HG03039 (cell line): ENCODE data around the gene RNF112.

ENCODE experiments used
- ATAC-seq: cut with Tn5 transposase; IDR thresholded peaks from one replicate; pipeline ENCODE4 v1.9.1; 2021; ENCODE audit warnings: mild to moderate bottlenecking, moderate library complexity; ENCODE audit not compliant: unreplicated experiment

Gene RNF112

DNA sequence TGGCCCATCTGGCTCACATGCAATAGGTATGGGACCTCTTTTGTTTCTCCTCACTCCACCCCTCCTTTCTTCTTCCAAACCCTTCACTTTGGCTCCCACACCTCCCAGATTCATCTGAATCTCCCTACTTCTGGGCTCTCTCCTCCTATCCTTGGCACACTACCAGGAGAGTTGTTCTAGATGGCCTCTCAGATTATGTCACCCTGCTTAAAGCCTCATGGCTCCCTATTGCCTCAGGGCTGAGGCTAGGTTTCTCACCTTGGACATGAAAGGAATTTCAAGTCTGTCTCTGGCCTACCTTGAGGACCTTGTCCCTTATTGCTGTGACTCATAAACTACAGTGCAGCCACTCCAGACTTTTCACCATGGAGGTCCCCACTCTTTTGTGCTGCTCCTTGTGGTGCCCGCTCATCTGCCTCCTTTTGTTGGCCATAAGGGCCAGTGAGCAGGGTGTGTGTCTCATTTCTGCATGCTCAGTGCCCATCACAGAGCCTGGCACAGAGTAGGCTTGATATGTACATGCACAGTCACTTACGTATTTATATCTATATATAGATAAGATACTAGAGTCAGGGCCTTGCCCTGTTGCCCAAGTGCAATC lies 23.0 kb upstream of the RNF112 start:
- ATAC-seq = no peak

DNA sequence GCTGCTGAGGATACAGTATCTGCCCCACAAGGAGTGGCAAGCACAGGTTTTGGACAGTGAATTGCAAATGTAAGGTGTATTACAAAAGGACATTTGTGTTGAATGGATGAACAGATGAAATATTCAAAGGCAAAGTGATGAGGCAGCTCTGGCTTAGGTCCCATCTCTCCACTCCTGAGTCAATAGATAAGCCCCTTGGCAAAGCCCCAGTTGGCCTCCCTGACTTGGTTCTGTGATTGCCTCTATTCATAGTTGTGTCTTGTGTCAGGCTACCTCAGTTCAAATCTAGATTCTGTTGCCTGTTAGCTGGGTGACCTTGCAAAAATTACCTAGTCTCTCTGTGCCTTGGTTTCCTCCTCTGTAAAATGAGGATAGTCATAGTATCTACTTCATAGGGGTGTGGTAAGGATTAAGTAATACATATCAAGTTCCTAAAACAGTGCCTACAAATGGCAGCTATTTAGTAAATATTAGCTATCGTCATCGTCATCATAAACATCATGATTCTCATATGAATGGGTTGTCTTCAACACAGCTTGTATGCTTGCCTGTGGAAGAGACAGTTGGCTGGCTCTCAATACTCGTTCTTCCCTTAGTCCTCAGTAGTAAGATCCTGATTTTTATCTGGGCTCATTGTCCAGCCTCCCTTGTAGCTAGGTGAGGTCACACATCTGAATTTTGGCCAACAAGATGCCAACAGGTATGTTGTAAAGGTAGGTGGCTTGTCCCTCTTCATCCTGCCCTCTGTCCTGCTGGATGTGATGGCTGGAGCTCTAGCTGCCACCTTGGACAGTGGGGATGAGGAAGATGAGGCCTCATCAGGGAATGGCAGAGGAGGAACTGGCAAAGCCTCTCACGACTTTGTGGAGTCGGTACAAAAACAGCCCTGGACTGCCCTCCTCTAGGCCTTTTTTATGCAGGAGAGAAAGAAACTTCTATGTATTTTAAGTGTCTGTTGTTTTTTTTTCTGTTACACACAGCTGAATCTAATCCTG lies 21.9 kb upstream of the RNF112 start:
- ATAC-seq = no peak

DNA sequence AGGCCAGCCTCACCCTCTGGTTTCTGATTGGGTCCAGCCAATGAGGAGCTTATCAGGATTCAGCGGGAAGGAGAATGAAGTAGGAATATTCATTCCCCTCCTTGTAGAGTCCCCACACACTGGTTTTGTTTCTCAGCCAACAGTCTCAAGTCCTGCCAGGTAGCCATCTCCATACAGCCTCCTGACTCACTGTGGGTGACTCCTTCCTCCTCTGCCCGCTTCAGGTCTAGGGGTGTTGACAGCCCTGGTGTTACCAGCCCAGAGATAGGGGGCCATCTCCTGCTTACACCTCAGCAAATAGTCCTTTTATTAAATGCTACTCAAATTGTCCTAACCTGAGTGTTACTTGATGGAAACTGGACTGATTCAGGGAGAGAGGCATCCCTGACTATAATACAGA lies 20.1 kb upstream of the RNF112 start:
- ATAC-seq = no peak

DNA sequence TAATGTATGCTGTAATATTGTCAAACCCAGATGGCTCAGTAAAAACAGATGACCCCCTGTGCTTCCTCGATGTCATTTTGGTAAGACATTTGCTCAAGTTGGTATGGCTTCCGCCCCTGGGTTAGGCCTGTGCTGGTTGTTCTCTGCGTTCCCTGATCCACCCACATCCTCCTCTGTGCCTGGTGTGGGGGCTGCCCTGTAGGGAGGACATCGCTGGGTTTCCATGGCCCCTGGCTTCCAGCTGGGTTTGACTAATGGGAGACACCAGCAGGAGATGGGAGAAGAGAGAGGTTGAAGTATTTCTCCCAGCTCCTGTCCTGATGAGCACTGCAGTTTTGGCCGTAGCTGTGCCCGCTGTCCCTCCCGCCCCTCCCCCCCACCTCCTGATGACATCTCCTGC lies 19.6 kb upstream of the RNF112 start:
- ATAC-seq = no peak

DNA sequence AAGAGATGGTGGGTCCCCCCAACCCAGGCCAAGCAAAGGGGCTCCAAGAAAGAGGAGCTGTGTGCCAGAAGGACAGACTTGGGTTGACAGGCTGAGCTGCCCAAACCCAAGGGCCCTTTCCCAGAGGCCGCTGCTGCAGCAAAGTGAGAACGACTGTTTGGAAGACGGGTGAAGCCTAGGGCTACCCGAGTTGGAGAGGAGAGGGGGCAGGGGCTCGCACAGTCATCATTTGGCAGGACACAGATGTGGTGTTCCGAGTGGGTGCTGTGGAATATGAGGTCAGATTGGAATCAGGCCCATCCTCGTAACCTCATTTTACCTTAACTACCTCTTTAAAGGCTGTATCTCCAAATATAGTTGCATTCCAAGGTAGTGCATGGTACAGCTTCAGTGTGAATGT lies 18.7 kb upstream of the RNF112 start:
- no peak for ATAC-seq

DNA sequence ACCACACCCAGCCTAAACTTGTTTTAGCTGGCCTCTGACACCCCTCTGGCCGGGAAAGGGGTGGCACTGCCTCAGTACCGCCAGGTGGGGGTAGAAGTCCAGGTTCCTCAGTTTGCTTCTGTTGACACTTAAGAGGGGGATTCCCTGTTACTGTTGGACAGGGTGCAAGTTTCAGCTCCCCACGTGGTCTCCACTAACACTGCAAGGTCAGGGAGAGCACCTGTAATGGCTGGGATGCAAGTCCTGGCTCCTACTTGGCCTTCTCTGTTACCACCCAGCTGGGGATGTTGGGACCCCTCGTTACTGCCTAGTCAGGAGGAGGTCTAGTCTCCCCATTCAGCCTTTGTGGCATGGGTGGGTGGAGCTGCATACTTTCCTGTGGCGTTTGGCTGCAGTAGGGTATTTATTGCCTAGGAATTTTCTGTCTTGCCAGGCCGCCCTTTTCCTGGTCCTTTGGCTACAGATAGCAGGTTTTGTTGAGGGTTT lies 13.4 kb upstream of the RNF112 start:
- no peak for ATAC-seq

DNA sequence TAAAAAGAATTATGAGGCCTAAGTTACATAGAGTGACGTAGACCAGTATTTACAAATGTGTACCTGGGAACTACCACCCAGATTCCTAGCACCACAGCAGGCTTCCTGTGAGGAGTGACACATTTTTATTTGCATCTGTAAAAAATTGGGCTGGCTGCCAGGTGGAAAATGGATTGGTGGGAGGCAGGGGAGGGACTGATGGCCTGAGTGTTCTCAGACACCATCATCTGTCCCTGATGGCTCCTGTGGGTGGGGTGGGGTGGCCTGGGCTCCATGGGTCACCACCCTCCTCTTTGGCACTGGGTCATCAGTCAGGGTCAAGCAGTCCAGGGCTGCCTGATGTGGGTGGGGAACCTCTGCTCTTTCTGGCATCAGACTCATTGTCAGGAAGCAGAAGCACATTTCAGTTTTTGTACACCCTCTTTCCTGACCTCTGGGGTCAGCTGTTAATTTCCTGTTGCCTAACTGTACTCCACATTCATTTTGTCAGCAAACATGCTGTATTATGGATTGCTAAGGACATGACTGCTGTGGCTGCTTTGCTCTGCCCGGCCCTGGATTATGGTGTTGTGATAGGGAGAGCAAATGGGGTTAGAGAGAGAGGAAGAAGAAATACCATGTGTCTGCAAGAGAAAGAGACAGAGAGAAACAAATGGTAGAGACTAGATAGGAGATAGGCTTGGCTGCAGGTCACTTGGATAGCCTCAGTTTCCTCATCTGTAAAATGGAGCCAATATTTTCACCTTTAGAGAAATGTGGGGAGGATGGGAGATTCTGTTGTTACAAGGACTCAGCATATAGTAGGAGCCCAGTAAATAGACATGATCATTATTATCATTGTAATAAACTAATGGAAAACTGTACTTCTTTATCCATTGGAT lies 12.5 kb upstream of the RNF112 start:
- no peak for ATAC-seq

DNA sequence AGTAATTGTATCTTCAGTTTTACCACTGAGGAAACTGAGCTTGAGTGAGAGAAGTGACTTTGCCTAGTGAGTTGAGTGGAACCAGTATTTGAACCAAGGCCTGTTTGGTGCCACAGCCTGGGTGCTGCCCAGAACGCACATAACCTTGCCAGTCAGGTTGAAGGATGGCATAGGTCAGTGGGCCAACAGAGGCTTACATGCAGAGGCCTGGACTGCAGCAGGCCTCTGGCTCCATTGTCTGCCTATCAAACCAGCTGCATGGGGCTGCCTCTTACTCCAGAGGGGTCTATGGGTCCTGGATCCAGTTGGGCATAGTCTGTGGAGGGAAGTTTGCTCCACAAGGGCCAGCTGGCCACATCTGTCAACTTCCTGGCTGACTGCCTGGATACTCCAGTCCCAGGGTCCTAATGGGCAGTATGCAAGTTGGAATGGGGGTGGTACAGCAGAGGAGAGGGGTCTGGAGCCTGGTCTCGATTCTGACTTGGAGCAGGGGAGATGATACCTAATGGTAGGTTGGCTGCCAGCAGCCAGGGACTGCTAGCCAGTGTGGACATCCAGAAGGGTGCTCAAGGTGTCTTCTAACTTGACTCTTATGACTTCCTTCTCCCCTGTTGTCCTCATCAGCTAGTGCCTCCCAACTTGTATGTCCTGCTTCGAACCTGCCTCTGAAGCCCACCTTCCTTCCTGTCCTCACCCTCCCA lies 11.1 kb upstream of the RNF112 start:
- ATAC-seq = no peak

DNA sequence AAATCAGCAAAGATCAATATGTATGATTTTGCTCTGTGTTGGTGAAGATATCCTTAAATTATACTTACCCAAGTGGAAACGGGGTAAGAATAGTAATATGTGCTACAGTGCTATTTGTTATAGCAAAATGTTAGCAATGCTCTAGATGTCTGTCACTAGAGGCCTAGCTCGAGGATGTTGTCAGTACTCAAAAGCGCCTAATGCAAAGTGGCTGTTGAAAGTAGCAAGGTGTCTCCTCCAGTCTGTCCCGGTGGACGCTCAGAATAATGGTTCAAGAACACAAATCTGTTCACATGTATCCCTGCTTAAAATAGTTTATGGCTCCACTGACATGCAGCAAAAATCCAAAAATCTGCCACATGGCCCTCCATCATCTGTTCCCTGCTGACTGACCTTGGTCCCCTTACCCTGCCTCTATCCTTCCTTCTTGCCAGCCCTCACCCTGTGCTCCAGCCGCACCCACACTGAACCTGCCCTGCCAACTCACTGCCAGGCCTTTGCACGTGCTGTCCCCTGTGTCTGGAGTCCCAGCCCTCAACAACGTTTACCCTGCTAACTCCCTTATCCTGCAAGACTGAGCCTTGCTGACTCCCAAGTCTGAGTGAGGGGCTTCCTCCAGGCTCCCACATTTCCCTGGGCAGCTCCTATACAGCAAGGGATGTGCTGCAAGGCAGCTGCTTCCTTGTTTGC lies 9.6 kb upstream of the RNF112 start:
- no peak for ATAC-seq

DNA sequence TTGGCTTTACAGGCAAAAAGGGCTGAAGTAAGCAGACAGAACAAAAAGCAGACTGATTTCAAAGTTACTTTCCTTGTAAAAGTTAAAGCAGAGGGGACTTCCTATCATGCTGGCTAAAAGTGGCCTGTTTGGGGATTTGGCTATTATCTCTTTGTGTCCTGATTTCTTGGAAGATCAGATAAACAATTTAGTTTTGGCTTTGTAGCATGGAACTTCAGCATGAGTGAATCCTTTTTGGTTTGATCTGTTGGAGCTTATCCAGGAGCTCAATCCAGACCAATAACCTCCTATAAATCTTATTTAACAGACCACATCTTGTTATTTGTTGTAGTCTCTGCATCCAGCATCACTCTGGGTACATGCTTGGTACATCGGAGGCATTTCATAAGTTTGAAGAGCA lies 8.9 kb upstream of the RNF112 start:
- ATAC-seq = no peak

DNA sequence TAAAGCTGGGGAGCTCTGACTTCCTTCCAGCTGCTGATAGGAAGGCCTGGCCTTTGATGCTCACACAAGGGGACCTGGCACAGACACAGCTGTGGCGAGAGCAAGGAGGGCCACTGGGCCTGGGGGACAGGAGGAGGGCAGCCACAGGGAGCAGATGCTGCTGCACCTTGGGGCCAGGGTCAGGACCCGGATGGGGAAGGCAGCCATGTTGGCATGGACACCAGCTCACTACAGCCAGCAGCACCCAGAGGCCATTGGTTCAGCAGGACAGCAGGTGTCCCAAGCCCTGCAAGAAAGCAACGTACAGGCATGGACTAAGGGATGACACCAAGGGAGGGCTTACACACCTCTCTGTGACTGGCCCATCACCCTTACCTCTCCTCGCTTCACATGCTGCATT lies 8.0 kb upstream of the RNF112 start:
- ATAC-seq = no peak

DNA sequence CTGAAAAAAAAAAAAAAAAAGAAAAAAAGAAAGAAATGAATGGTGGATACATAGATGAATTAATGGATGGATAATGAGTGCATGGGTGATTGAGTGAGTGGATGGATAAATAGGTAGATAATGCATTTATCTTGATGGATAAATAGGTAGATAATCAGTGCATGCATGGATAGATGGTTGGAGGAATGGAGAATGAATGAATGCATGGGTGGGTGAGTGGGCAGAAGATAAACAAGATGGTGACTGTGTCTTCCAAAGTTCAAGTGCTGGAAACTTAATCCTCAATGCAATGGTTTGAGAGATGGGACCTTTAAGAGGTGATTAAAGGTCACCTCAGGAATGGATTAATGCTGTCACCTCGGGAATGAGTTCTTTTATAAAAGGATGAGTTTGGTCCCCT lies 6.8 kb upstream of the RNF112 start:
- no peak for ATAC-seq

DNA sequence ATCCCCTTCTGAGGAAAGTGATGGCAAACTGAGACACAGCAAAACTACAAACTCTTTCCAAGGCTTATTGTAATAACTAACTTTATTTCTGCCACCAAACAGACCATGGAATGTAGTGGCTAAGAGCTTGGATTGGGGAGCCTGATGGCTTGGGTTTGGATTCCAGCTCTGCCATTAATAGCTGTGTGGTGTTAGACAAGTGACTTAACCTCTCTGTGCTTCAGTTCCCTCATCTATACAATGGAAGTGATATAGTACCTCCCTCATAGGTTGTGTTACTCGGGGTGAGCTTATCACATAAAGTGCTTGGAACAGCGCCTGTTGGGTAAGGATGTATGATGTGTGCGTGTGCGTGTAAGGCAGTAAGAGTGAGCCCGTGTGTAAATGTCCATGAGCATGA lies 5.9 kb upstream of the RNF112 start:
- no peak for ATAC-seq

DNA sequence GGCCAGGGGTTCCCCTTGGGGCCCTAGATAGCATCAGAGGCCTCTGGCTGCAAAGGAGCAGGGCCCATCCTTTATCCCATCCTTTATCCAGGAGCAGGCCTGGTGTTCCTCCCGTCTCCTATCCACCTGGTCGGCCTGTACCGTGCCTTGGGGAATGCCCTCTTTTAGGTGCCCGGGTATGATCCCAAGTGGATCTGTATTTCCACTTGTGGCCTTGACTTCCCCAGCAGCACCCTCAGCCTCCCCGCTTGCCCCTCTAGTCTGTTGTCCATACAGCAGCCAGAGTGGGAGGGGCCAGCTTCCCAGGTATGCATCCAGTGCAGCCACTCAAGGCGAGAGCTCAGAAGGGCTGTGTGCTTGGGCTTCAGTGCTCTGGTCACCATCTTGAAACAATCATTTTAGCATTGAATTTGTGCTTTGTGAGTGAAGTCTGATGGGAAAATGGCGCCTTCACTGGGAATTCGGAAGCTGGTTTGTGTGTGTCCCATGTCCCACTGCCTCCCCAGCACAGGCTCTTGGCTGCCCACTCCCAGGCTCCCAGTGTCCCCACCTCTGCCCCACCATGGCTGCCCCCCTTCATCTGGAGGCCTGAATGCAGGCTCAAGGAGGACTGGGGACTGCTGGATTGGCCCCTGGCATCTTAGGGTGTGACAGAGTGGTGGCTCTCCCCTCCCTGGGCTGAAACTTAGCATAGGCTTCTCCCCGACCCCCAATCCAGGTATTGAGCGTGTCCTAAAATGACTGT lies 3.3 kb upstream of the RNF112 start:
- ATAC-seq = no peak

DNA sequence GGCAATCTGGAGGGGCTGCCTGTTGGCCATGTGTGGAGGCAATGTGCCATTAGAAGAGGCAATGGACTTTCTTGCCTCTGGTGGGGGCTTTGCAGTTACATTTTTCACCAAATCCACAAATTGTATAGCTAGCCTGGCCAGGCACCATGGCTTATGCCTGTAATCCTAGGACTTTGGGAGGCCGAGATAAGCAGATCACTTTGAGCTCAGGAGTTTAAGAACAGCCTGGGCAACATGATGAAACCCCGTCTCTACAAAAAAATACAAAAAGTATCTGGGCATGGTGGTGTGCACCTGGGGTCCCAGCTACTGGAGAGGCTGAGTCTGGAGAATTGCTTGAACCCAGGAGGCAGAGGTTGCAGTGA lies 2.7 kb upstream of the RNF112 start:
- ATAC-seq = no peak

DNA sequence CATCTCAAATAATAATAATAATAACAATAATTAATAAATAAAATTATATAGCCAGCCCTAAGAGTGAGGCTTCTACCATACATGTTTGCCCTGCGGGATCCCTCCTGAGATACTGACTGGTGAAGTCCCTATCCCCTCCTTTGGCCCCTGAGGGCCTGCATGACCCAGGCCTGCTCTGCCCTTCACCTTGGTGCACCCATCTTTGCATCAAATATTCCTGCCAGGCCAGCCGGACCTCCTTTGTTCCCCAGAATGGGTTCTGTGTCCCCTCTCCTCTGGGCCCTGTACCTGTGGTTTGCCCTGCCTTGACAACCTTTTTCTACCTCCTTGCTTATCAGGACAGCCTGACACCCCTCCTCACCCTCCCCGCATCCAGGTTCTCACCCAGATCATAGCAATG lies 2.0 kb upstream of the RNF112 start:
- ATAC-seq = no peak

DNA sequence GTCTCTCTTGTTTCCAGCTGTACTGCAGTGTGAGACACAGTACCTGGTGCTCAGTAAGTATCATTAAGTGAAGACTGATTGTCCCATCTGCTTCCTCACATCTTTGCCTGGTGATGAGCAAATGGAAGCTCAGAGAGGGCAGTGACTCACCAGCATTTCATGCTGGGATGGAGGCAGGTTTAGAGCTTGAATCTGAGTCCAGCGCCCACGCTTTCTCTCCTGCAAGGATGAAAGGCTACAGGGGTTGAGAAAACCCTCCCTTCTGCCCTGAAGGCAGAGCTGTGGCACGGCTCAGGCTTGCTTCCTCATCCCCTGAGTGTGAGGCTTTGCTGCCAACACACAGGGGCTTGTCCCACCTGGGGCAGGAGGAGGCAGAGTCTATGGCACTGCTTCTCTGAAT lies 1.5 kb upstream of the RNF112 start:
- ATAC-seq = no peak

DNA sequence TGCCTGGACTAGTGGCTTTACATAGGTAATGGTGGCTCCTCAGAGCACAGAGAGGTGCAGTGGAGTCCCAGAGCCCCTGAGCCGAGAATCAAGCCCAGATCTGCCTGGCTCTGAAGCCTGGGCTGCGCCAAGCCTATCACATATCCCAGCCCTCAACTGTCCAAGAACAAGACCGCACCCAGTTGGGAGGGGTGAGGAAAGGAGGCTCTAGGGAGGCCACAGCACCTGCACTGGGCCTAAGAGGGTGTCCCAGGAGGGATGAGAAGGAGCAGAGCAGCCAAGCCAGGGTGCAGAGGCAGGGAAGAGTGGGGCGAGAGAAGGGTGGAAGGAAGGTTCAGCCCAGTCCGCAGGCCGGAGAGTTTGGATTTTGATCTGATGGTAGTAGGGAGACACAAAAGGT lies 941 bp upstream of the RNF112 start:
- ATAC-seq = no peak

DNA sequence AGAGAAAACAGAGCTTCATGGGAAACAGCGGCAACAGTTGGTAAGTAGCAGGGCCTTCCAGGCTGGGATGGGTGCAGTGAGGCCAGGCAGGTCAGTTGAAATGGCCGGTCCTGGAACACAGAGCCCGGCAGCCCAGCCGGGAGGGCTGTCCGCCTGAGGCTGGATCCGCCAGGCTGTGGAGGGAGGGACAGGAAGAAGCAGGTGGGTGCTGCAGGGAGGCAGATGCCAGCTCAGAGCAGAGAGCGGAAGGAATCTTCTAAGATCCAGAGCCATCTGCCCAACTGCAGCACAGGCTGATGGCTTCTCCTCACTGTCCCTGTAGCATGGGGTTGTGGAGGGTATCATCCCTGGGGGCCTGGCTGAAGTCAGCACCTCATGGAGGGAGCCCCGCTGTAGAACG lies 599 bp downstream of the RNF112 start:
- ATAC-seq = no peak

DNA sequence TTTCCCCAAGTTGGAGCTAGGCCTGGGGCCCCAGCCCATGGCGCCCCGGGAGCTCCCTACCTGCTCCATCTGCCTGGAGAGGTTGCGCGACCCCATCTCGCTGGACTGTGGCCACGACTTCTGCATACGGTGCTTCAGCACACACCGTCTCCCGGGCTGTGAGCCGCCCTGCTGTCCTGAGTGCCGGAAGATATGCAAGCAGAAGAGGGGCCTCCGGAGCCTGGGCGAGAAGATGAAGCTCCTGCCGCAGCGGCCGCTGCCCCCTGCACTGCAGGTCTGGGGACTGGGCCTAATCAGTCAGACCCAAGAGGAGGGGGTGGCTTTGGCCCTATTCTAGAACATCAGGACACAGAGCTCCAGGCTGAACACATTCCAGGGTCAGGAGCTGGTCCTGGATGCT lies 1.5 kb downstream of the RNF112 start:
- ATAC-seq = no peak
